Measurements from ENCODE around the gene STAG1.

STAG1 gene

DNA sequence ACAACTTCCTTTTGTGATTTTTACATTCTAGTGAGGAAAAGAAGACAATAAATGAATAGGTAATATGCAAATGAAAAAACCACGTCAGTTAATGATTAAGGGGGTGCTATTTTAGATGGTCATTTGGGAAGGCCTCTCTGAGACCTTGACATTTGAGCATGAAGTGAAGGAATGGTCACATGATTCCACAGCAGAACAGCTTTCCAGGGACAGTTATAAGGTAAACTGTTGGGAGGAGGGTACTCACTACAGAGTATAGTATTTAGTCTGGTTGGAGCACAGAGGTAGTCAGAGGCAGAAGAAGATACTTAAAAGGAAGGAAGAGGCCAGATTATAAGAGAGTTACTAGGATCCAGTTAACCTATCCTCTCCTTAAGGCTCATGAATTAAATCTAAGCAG is 246.5 kb downstream of the STAG1 start:
- H3K4me3 ChIP-seq (ENCODE audit: control insufficient read depth, low read depth, low read length) = no peak overlapping the region

DNA sequence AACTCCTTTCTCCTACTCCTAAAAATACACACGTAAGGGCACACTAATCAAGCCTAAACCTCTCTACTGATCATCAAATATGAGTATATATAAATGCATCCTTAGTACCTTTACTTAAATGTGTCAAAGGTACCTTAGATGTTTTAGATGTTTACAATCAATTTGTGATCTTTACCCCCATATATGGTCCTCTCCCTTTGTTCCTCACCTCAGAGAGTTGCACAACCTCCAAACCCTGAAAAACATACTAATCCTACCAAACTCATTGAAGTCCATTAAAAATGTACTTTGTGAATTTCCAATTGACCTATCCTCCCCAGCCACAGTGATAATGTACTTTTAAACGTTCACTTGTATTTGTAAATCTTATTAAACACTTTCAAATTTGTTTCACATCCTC is 249.1 kb downstream of the STAG1 start:
- no peak overlapping the region for H3K4me3 ChIP-seq (ENCODE audit: control insufficient read depth, low read depth, low read length)
- no peak for DNase-seq (ENCODE audit: low read depth)
- TF ChIP-seq, protein P1, sequence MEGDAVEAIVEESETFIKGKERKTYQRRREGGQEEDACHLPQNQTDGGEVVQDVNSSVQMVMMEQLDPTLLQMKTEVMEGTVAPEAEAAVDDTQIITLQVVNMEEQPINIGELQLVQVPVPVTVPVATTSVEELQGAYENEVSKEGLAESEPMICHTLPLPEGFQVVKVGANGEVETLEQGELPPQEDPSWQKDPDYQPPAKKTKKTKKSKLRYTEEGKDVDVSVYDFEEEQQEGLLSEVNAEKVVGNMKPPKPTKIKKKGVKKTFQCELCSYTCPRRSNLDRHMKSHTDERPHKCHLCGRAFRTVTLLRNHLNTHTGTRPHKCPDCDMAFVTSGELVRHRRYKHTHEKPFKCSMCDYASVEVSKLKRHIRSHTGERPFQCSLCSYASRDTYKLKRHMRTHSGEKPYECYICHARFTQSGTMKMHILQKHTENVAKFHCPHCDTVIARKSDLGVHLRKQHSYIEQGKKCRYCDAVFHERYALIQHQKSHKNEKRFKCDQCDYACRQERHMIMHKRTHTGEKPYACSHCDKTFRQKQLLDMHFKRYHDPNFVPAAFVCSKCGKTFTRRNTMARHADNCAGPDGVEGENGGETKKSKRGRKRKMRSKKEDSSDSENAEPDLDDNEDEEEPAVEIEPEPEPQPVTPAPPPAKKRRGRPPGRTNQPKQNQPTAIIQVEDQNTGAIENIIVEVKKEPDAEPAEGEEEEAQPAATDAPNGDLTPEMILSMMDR (IDR thresholded peaks at IDR 0.05; ENCODE audit: control insufficient read depth, insufficient read depth, low read depth, low read length, missing control alignments) = no peak

More for the DNA sequence above, 246.5 kb downstream of the STAG1 start:
- TF ChIP-seq, protein P1 (IDR thresholded peaks at IDR 0.05; ENCODE audit: control insufficient read depth, insufficient read depth, low read depth, low read length, missing control alignments) = no peak
- no peak for DNase-seq (ENCODE audit: low read depth)

DNA sequence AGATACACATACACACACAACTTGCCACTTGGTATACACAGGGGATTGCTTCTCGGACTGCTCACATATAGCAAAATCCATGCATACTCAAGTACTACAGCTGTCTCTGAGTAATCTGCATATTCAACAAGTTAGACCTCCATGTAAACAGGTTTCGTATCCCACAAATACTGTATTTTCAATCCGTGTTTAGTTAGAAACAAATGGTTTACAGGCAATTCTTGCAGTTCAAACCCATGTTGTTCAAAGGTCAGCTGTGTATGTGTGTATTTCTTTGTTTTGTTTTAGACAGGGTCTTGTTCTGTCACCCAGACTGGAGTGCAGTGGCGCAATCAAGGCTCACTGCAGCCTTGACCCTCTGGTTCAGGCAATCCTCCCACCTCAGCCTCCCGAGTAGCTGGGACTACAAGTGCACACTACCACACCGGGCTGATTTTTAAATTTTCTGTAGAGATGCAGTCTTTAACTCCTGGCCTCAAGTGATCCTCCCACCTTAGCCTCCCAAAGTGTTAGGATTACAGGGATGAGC is 253.2 kb downstream of the STAG1 start:
- TF ChIP-seq, protein P1 (IDR thresholded peaks at IDR 0.05; ENCODE audit: control insufficient read depth, insufficient read depth, low read depth, low read length, missing control alignments) = no peak
- no peak for DNase-seq (ENCODE audit: low read depth)
- H3K4me3 ChIP-seq (ENCODE audit: control insufficient read depth, low read depth, low read length) = no peak overlapping the region

DNA sequence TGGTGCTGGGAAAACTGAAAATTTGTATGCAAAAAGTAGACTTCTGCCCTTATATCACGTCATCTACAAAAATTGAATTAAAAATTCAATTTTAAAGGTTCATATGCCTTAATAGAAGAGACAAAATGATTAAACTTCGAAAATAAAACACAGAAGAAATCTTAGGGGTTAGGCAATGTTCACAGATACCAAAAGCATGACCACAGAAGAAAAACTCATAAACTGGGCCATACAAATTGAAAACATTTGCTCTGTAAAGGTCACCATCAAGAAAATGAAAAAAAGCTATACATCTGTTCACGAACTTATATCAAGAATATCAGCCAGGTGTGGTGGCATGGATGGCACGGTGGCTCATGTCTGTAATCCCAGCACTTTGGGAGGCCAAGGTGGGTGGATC is 257.0 kb downstream of the STAG1 start:
- TF ChIP-seq, protein P1 (IDR thresholded peaks at IDR 0.05; ENCODE audit: control insufficient read depth, insufficient read depth, low read depth, low read length, missing control alignments) = no peak
- no peak overlapping the region for H3K4me3 ChIP-seq (ENCODE audit: control insufficient read depth, low read depth, low read length)
- no peak for DNase-seq (ENCODE audit: low read depth)

DNA sequence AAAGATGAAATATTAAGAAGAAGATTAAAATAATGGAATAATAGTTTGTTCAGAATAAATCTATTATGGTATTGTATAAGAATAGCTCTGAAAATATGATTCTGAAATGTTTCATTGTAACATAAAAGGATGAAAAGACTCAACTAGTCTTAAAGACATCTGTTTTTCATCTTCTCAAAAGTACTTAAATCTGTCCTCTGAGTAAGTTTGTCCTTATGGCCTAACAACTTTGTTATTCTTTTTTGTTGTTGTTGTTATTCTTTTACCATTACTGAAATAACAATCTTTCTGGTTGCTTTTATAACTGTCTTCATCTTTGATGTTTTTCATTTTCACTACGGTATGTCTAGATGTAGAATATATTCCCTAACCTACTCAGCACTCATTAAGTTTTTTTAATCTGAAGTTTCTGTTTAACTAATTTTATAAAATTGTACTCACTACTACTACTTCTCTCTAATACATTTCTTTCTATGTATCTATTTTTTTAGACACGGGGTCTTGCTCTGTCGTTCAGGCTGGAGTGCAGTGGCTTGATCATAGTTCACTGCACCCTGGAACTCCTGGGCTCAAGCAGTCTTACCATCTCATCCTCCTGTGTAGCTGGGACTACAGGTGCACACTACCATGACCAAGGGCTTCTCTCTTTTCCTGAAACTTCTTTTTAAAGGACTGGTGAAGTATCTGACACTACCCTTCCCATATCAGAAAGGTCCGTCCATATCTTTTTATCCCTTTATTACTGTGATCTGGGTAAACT is 261.4 kb downstream of the STAG1 start:
- H3K4me3 ChIP-seq (ENCODE audit: control insufficient read depth, low read depth, low read length) = no peak overlapping the region
- TF ChIP-seq, protein P1 (IDR thresholded peaks at IDR 0.05; ENCODE audit: control insufficient read depth, insufficient read depth, low read depth, low read length, missing control alignments) = no peak
- no peak for DNase-seq (ENCODE audit: low read depth)

DNA sequence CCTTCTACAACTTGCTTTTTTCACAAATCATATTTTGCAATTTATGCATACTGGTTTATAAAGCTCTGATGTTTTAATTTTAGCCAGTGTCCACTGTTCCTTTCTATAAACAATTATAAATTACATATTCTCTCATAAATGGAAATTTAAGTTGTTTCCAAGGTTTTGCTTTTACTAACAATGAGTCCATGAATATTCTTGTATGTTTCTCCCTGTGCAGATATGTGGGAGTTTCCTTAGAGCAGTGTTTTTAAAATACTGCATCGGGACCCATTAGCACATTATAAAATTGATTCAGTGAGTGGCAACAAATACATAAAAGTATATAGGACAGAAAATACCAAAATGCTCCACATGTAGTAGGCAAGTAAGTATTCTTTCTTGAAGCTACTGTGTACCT is 266.4 kb downstream of the STAG1 start:
- no peak for DNase-seq (ENCODE audit: low read depth)
- TF ChIP-seq, protein P1 (IDR thresholded peaks at IDR 0.05; ENCODE audit: control insufficient read depth, insufficient read depth, low read depth, low read length, missing control alignments) = no peak

More for the DNA sequence above, 266.4 kb downstream of the STAG1 start:
- no peak overlapping the region for H3K4me3 ChIP-seq (ENCODE audit: control insufficient read depth, low read depth, low read length)
